ENCODE data around the gene BIN1. TPM values are rescaled to one million over a fixed set of nuclear protein-coding genes. Genes with fewer than 3 reads are reported as not detected.
A peak's percentile ranks its signal among the peaks of the same experiment; 100 is the strongest.

The BIN1 gene
- total RNA-seq, 2 experiments from 2014 or later = 95.2 to 102 TPM

DNA sequence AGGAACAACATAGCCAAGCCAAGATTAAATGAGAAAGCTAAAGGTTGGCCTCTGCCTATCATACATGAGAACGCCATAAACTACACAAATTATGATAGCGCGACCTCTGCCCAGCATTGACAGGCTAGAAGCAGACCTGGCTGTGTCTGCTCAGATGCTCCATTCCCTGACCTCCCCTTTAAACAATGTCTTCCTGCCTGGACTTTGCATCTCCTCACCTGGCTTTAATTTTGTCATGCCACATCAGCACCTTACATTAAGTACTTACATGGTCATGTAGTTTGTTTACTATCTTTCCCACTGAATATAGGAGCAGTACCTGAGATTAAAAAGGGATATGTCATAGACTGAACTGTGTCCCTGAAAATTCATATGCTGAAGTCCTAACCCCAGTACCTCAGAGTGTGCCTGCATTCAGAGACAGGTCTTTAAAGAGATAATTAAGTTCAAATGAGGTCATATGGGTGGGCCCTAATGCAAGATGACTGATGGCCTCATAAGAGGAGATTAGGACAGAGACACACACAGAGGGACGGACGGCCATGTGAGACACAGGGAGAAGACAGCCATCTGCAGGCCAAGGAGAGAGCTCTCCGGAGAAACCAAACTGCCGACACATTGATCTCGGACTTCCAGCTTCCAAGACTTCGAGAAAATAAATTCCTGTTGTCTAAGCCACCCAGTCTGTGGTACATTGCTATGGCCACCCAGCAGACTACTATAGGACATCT is 103.7 kb downstream of the BIN1 start:
- intact Hi-C loops (cut with micrococcal nuclease) = no loop called here
- POLR2A ChIA-PET = interaction anchor here (1.2 kb wide), 1 partner anchor 15 kb away, joined by 4 read pairs; no protein-coding TSS in a partner anchor
- ATAC-seq (no peak), DNase-seq (no peak)
- CTCF ChIA-PET = no interaction called here
- Mint-ChIP-seq H3K36me3 (ENCODE audit: low read depth) (no peaks in the 10 kb centered on the region), H3K9me3 (no peaks in the 10 kb centered on the region), H3K27me3 (peaks cover 2% of the 10 kb centered on the region), H3K27ac (no peak overlapping the region), H3K4me1 (ENCODE audit: low read depth) (no peaks in the 10 kb centered on the region), H3K4me3 (no peak overlapping the region)
- TF ChIP-seq CTCF (IDR thresholded peaks at IDR 0.05) = no peak

- no peak for ATAC-seq
- H3K4me1 Mint-ChIP-seq (ENCODE audit: low read depth) = no peaks in the 10 kb centered on the region
- no peaks in the 10 kb centered on the region for H3K9me3 Mint-ChIP-seq
- ChIA-PET CTCF (interaction anchor here (0.9 to 1.2 kb wide), 3 partner anchors 30 to 172 kb away, joined by 3 to 7 read pairs (median 5); no protein-coding TSS in a partner anchor), POLR2A (interaction anchor here (1.2 kb wide), 1 partner anchor 16 kb away, joined by 4 read pairs; no protein-coding TSS in a partner anchor)
- no peak overlapping the region for H3K4me3 Mint-ChIP-seq
- H3K36me3 Mint-ChIP-seq (ENCODE audit: low read depth) = no peaks in the 10 kb centered on the region
- H3K27ac Mint-ChIP-seq = no peak overlapping the region
- no peak for TF ChIP-seq CTCF (IDR thresholded peaks at IDR 0.05)
- DNase-seq = no peak
- intact Hi-C loops (cut with micrococcal nuclease) = no loop called here
- H3K27me3 Mint-ChIP-seq = no peaks in the 10 kb centered on the region
These were observed 105.2 kb downstream of the BIN1 start for GRCh38 chr2:127001751-127002150.

GRCh38 chr2:127000937-127001336 is 106.0 kb downstream of the BIN1 start:
- Mint-ChIP-seq H3K9me3 (no peaks in the 10 kb centered on the region), H3K4me1 (ENCODE audit: low read depth) (no peaks in the 10 kb centered on the region), H3K27me3 (peaks cover 2% of the 10 kb centered on the region), H3K27ac (no peak overlapping the region), H3K4me3 (no peak overlapping the region), H3K36me3 (ENCODE audit: low read depth) (no peaks in the 10 kb centered on the region)
- intact Hi-C loops (cut with micrococcal nuclease) = no loop called here
- ChIA-PET CTCF (interaction anchor here (0.9 to 1.2 kb wide), 2 partner anchors 67 to 173 kb away, joined by 3 to 5 read pairs; no protein-coding TSS in a partner anchor), POLR2A (no interaction called here)
- no peak for TF ChIP-seq CTCF (IDR thresholded peaks at IDR 0.05)
- ATAC-seq = peak; percentile 80
- DNase-seq = peak; percentile 15

GRCh38 chr2:127000194-127000593 is 106.8 kb downstream of the BIN1 start:
- Mint-ChIP-seq H3K27ac (no peak overlapping the region), H3K4me3 (no peak overlapping the region), H3K9me3 (no peaks in the 10 kb centered on the region), H3K27me3 (peaks cover 3% of the 10 kb centered on the region), H3K4me1 (ENCODE audit: low read depth) (no peaks in the 10 kb centered on the region), H3K36me3 (ENCODE audit: low read depth) (no peaks in the 10 kb centered on the region)
- intact Hi-C loops (cut with micrococcal nuclease) = no loop called here
- POLR2A ChIA-PET = no interaction called here
- DNase-seq (no peak), ATAC-seq (no peak)
- CTCF ChIA-PET = interaction anchor here (1.7 kb wide), 1 partner anchor 28 kb away, joined by 4 read pairs; no protein-coding TSS in a partner anchor
- TF ChIP-seq CTCF (IDR thresholded peaks at IDR 0.05) = no peak

DNA sequence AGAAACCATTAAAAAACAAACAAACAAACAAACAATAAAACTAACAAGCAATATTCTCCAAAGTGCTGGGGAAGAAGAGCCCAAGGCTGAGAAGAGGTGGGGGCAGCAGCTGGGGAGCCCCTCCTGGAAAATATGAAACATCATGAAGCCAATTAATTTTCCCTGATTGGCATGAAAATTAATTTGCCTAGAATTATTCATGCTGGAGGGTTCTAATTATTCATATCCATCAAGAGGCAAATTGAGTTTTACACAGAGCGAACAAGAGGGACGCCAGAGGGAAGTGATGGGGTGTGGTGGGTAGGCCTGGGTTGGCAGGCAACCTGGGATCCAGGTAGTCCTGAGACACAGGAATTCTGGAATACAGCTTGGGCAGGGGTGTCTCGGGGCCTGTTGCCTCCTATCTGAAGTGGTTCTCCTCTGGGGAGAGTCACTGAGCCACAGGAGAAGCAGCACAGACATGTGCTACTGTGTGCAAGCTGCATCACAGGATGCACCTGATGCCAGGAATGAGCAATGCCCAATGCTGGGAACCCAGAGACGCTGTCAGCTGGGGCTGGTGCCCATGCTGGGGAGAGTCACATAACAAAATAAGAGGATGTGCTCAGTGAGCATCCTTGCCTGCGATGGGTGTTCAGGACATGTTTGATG is 107.7 kb downstream of the BIN1 start:
- no peak for DNase-seq
- CTCF ChIA-PET = interaction anchor here (1.7 kb wide), 1 partner anchor 27 kb away, joined by 4 read pairs; no protein-coding TSS in a partner anchor
- Mint-ChIP-seq H3K36me3 (ENCODE audit: low read depth) (no peaks in the 10 kb centered on the region), H3K9me3 (no peaks in the 10 kb centered on the region), H3K27ac (no peak overlapping the region), H3K27me3 (peaks cover 3% of the 10 kb centered on the region), H3K4me3 (no peak overlapping the region), H3K4me1 (ENCODE audit: low read depth) (no peaks in the 10 kb centered on the region)
- no peak for TF ChIP-seq CTCF (IDR thresholded peaks at IDR 0.05)
- POLR2A ChIA-PET = no interaction called here
- ATAC-seq = no peak
- intact Hi-C loops (cut with micrococcal nuclease) = no loop called here
